Gastrocnemius medialis (tissue), 4 donors: ENCODE measurements around the gene TTC39B. TPM values are rescaled to one million over a fixed set of nuclear protein-coding genes. Genes with fewer than 3 reads are reported as not detected.
A peak's percentile ranks its signal among the peaks of the same experiment; 100 is the strongest.

Experiments
- ATAC-seq, 2 donors: fragments of 150-250 bp; one replicate each; pipeline ENCODE4 v1.9.1; 2016
- DNase-seq, 2 donors: peaks; one replicate each; pipeline ENCODE4 v3.0.0-alpha.2; 2019
- H3K27ac ChIP-seq, 4 donors: fragments of 200-600 bp; sonication (generic); 1 replicate in 1 of 4; 2 replicates in 3 of 4; pipeline ENCODE4 v1.5.1; 2016 to 2018; ENCODE audit warnings: mild to moderate bottlenecking in 2 of 4, moderate library complexity in 1 of 4
- H3K27me3 ChIP-seq, 3 donors: fragments of 200-600 bp; sonication (generic) in 2 of 3; 1 replicate in 1 of 3; 2 replicates in 2 of 3; pipeline versions ENCODE4 v1.5.1 to v1.6.0; 2016 to 2019; ENCODE audit warnings: mild to moderate bottlenecking in 1 of 3, moderate library complexity in 1 of 3
- H3K36me3 ChIP-seq, 2 donors: fragments of 200-600 bp; sonication (generic) in 1 of 2; one replicate each; pipeline ENCODE4 v1.5.1; 2017 to 2018
- H3K4me1 ChIP-seq, 2 donors: fragments of 200-600 bp; sonication (generic) in 1 of 2; one replicate each; pipeline ENCODE4 v1.5.1; 2016 to 2017; ENCODE audit warnings: mild to moderate bottlenecking in 2 of 2
- H3K4me3 ChIP-seq, 4 donors: fragments of 200-600 bp; sonication (generic) in 3 of 4; 1 replicate in 1 of 4; 2 replicates in 3 of 4; pipeline ENCODE4 v1.5.1; 2016 to 2019; ENCODE audit warnings: mild to moderate bottlenecking in 2 of 4
- H3K9me3 ChIP-seq, 3 donors: fragments of 200-600 bp; sonication (generic) in 2 of 3; 1 replicate in 1 of 3; 2 replicates in 2 of 3; pipeline ENCODE4 v1.5.1; 2016 to 2019
- CTCF ChIP-seq, 5 experiments: fragments of 450-650 bp in 3 of 5; fragments of 200-600 bp in 2 of 5; sonication (generic) in 2 of 5; IDR thresholded peaks in 4 of 5; conservative IDR thresholded peaks in 1 of 5; 1 replicate in 4 of 5; 2 replicates in 1 of 5; pipeline ENCODE4 v1.5.1; 2016 to 2019; ENCODE audit warnings: antibody characterized with exemption in 5 of 5, mild to moderate bottlenecking in 3 of 5, moderate library complexity in 3 of 5
- POLR2A ChIP-seq, 2 donors: fragments of 450-650 bp; IDR thresholded peaks; one replicate each; pipeline ENCODE4 v1.6.1; 2017; ENCODE audit warnings: antibody characterized with exemption in 2 of 2, mild to moderate bottlenecking in 2 of 2, moderate library complexity in 2 of 2
- in situ Hi-C, 4 donors: fragments of 200-750 bp; cut with MboI; loops; one replicate each; pipeline versions ENCODE4 v1.15.0 to v1.8.0; 2017; ENCODE audit warnings: low sequenced_read_pairs in 4 of 4
- intact Hi-C: fragments of 100-400 bp; cut with DNase I; formaldehyde crosslinking; loops from one replicate; pipeline ENCODE4 v1.15.1; 2023; ENCODE audit warnings: low total_unique reads
- total RNA-seq, 4 donors: library from RNA; depleted of rRNA; stranded (reverse); fragments of >200 nt; gene quantifications; one replicate each; pipeline versions ENCODE4 v1.1.0 to v1.2.3, GENCODE V29; 2016

TTC39B gene
- total RNA-seq, 4 donors from 2014 or later, result 1.8 to 6.9 (median 3.8) TPM

DNA sequence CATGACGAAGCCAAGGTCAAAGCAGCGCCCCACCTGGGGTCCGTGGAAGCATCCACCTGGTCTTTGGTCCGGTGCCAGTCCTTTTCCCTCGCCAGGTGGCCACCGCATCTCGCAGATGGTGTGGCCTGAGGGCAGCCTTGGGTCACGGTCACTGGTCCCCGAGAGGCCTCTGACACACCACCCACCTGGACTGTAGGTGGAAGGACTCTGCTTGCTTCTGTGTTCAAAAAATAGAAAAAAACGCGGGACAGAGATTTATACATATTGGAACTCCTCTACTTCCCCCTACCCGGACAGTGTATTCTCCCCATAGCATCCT is 466 bp upstream of the TTC39B start:
- Histone ChIP-seq H3K27ac (peak overlapping the region; percentile 80 to 92 (median 89)), H3K4me3 (peak overlapping the region; percentile 83 to 97 (median 90)), H3K36me3 (no peaks in the 10 kb centered on the region), H3K4me1 (peaks cover 11 to 13% of the 10 kb centered on the region in 2 donors), H3K9me3 (no peaks in the 10 kb centered on the region), H3K27me3 (no peaks in the 10 kb centered on the region)
- in situ Hi-C loops, result loop anchor here in 1 of 4 donors (10.0 kb wide), 1 partner anchor 107 kb away; no protein-coding TSS in a partner anchor
- intact Hi-C loops, result loop anchor here (2.0 to 10.0 kb wide), 6 partner anchors 31 to 1827 kb away; partner anchors contain the start of genes CCDC171, CNTLN, PSIP1 and SNAPC3
- no peak for TF ChIP-seq POLR2A (IDR thresholded peaks at IDR 0.05)
- TF ChIP-seq CTCF (IDR thresholded peaks at IDR 0.05 in 4 of 5, conservative IDR thresholded peaks at IDR 0.05 in 1 of 5), result no peak
- DNase-seq (no peak), ATAC-seq (no peak)

DNA sequence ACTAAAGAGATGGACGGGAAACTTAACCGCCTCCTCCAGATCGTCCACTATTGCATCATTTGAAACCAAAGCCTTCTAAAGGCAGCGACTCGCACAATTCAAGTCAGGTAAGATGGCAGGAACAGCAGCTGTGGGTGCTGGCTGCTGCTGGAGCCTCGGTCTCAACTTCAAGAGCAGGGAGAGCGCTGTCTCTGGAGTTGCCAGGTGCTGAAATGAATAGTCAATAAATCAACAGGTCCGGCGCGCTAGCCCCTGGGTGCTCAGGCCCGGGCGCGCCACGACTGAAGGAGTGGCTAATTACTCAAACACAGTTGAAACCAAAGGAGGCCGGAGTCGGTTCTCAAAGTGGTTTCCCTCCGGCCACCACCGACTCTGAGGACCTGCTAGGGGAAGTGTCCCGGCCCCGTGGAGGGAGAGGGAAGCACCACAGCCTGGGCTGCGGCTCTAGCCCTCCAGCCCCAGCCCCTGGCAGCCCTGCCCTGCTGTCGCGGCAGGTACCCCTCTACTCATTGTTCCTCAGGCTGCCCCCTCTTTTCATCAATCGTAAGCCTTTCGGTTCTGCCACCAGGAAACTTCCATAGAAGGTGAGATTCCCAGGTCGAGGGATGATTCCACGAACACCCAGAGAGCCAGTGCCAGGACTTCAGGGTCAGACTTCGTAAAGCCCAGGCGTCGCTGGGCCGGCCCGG is 804 bp downstream of the TTC39B start:
- Histone ChIP-seq H3K4me3 (peak overlapping the region; percentile 83 to 97 (median 90)), H3K4me1 (peaks cover 11 to 13% of the 10 kb centered on the region in 2 donors), H3K36me3 (no peaks in the 10 kb centered on the region), H3K27ac (peak overlapping the region; percentile 80 to 92 (median 89)), H3K9me3 (no peaks in the 10 kb centered on the region), H3K27me3 (no peaks in the 10 kb centered on the region)
- ATAC-seq (peak; percentile 75), DNase-seq (peak; percentile 69 to 79)
- intact Hi-C loops (loop anchor here (2.0 to 10.0 kb wide), 6 partner anchors 29 to 1829 kb away; partner anchors contain the start of genes CCDC171, CNTLN, PSIP1 and SNAPC3), in situ Hi-C loops (loop anchor here in 1 of 4 donors (10.0 kb wide), 1 partner anchor 109 kb away; no protein-coding TSS in a partner anchor)
- TF ChIP-seq CTCF (IDR thresholded peaks at IDR 0.05 in 4 of 5, conservative IDR thresholded peaks at IDR 0.05 in 1 of 5) (no peak), POLR2A (IDR thresholded peaks at IDR 0.05) (no peak)

DNA sequence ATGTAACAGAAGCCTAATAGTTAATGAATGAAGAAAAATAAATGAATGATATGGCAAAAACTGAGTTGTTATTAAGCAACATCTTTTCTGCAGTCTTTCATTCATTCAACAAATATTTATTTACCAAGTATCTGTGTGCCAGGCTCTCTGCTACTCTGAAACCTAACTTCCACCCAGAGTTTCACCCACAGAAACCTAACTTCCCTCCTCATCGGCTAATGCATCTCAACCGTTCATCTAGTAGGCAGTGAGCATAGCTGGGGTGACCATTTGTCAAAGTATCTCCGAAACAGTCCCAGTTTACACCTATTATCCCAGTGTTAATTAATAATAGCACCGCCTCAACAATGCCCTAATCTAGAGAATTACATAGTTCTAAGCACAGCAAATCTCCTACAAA is 1.5 kb downstream of the TTC39B start:
- Histone ChIP-seq H3K27ac (peak overlapping the region; percentile 80 to 92 (median 89)), H3K4me3 (peak overlapping the region; percentile 83 to 97 (median 90)), H3K4me1 (peaks cover 11 to 13% of the 10 kb centered on the region in 2 donors), H3K27me3 (no peaks in the 10 kb centered on the region), H3K36me3 (no peaks in the 10 kb centered on the region), H3K9me3 (no peaks in the 10 kb centered on the region)
- ATAC-seq (no peak), DNase-seq (no peak)
- no peak for TF ChIP-seq CTCF (IDR thresholded peaks at IDR 0.05 in 4 of 5, conservative IDR thresholded peaks at IDR 0.05 in 1 of 5)
- no peak for TF ChIP-seq POLR2A (IDR thresholded peaks at IDR 0.05)
- in situ Hi-C loops (loop anchor here in 1 of 4 donors (10.0 kb wide), 1 partner anchor 109 kb away; no protein-coding TSS in a partner anchor), intact Hi-C loops (loop anchor here (5.0 to 10.0 kb wide), 5 partner anchors 117 to 1829 kb away; partner anchors contain the start of genes CCDC171, CNTLN, PSIP1 and SNAPC3)

GRCh38 chr9:15304632-15305031 is 2.4 kb downstream of the TTC39B start:
- Histone ChIP-seq H3K4me3 (no peak overlapping the region), H3K36me3 (no peaks in the 10 kb centered on the region), H3K27me3 (no peaks in the 10 kb centered on the region), H3K9me3 (no peaks in the 10 kb centered on the region), H3K27ac (no peak overlapping the region), H3K4me1 (peaks cover 11 to 13% of the 10 kb centered on the region in 2 donors)
- in situ Hi-C loops (loop anchor here in 2 of 4 donors (5.0 to 10.0 kb wide), 2 partner anchors 110 to 118 kb away; partner anchors contain the start of gene SNAPC3 (in 1 of the 2)), intact Hi-C loops (loop anchor here (5.0 to 10.0 kb wide), 5 partner anchors 118 to 1830 kb away; partner anchors contain the start of genes CCDC171, CNTLN, PSIP1 and SNAPC3)
- DNase-seq (no peak), ATAC-seq (no peak)
- no peak for TF ChIP-seq POLR2A (IDR thresholded peaks at IDR 0.05)
- TF ChIP-seq CTCF (IDR thresholded peaks at IDR 0.05 in 4 of 5, conservative IDR thresholded peaks at IDR 0.05 in 1 of 5), result no peak
